ENCODE measurements around the gene TRIM27.

GRCh38 chr6:28858963-28859362 lies 64.8 kb downstream of the TRIM27 start:
- TF ChIP-seq GATA2 (IDR thresholded peaks at IDR 0.05; ENCODE audit: low read depth, low read length) (no peak), GATA3 (IDR thresholded peaks at IDR 0.05; ENCODE audit: low read depth, low read length) (no peak)

Measured in SH-SY5Y (cell line).